IPS DF 6.9 (cell line): ENCODE data around the gene FBLN2.
"Not testable (repeated sequence)": the region's sequence is repeated elsewhere in the genome, so short reads cannot be mapped to it uniquely, and the experiment has no call there.

Source experiments
- DNase-seq: peaks from one replicate; pipeline ENCODE4 v3.0.0-alpha.2; 2013; ENCODE audit warnings: low read depth, low spot score
- H3K27ac ChIP-seq: one replicate; pipeline ENCODE4 v1.5.1; 2013; ENCODE audit warnings: low read length, control low read depth
- H3K27me3 ChIP-seq: 2 replicates; pipeline ENCODE4 v1.6.1; 2013; ENCODE audit warnings: mild to moderate bottlenecking, low read length; ENCODE audit not compliant: control insufficient read depth, insufficient read depth
- H3K36me3 ChIP-seq: 2 replicates; pipeline ENCODE4 v1.6.1; 2013; ENCODE audit warnings: low read length; ENCODE audit not compliant: control insufficient read depth, insufficient read depth
- H3K4me1 ChIP-seq: 2 replicates; pipeline ENCODE4 v1.6.1; 2013; ENCODE audit warnings: low read length; ENCODE audit not compliant: control insufficient read depth, insufficient read depth
- H3K4me3 ChIP-seq: 2 replicates; pipeline ENCODE4 v1.5.1; 2013; ENCODE audit warnings: mild to moderate bottlenecking, low read length
- H3K9me3 ChIP-seq: 2 replicates; pipeline ENCODE4 v1.6.1; 2013; ENCODE audit warnings: low read length, inconsistent platforms; ENCODE audit not compliant: control insufficient read depth, insufficient read depth
- WGBS: extraction: QIAGEN DNeasy Blood & Tissue Kit; methylation state at CpG from one replicate; pipeline ENCODE4 v1.1.7; 2013; ENCODE audit warnings: mixed read lengths, missing lambda C conversion rate; ENCODE audit not compliant: insufficient read length, insufficient coverage; 5-methylcytosine and 5-hydroxymethylcytosine counted together

The FBLN2 gene

DNA sequence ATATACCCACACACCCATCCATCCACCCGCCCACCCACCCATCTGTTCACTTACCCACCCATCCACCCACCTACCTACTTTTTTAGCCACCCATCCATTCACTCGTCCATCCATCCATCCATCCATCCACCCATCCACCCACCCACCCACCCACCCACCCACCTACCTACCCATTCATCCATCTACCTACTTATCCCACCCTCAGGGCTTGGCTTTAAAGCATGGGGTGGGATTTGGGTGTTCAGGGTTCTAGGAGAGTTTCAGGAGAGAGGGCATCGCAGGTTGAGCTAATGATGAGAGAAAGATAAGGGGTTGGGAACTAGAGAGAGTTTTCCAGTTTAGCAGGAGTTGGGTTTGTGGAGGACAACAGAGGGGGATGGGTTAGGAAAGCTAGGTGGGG lies 9.7 kb downstream of the FBLN2 start:
- no peaks in the 10 kb centered on the region for H3K9me3 ChIP-seq
- H3K27me3 ChIP-seq = no peaks in the 10 kb centered on the region
- no CpG with 5 or more reads among the region's 3 CpGs for WGBS
- no peak overlapping the region for H3K27ac ChIP-seq
- no peaks in the 10 kb centered on the region; the same call in 1 of the 2 replicates for H3K36me3 ChIP-seq
- DNase-seq = no peak
- H3K4me1 ChIP-seq = peaks cover 7% of the 10 kb centered on the region; the same call in 1 of the 2 replicates
- no peak overlapping the region for H3K4me3 ChIP-seq

GRCh38 chr3:13559764-13560525 lies 11.0 kb downstream of the FBLN2 start:
- H3K4me1 ChIP-seq = peaks cover 8% of the 10 kb centered on the region; the same call in 1 of the 2 replicates
- no peak for DNase-seq
- H3K27ac ChIP-seq = no peak overlapping the region
- no CpG with 5 or more reads among the region's 12 CpGs for WGBS
- H3K4me3 ChIP-seq = no peak overlapping the region
- no peaks in the 10 kb centered on the region for H3K9me3 ChIP-seq
- no peaks in the 10 kb centered on the region for H3K36me3 ChIP-seq
- no peaks in the 10 kb centered on the region for H3K27me3 ChIP-seq

DNA sequence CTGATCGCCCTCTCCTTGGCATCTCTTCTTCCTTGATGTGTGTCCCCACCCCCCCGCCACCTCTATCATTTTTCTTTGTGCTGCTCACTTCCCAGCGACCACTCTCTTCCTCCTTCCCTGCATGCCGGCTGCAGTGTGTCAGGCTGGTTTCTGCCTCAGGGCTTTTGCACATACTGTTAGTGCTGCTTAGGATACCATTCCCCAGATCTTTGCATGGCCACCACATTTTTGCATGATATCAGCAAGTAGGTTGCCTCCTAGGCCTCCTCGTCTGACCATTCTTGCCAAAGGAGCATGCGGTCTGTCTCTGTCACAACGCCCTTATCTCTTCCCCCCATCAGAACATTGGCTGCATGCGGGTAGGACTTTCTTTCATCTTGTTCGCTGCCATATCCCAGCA lies 12.5 kb downstream of the FBLN2 start:
- Histone ChIP-seq H3K36me3 (no peaks in the 10 kb centered on the region), H3K4me1 (peaks cover 5% of the 10 kb centered on the region; the same call in 1 of the 2 replicates), H3K9me3 (no peaks in the 10 kb centered on the region), H3K27me3 (no peaks in the 10 kb centered on the region), H3K4me3 (no peak overlapping the region), H3K27ac (no peak overlapping the region)
- no peak for DNase-seq
- WGBS = no CpG with 5 or more reads among the region's 9 CpGs

DNA sequence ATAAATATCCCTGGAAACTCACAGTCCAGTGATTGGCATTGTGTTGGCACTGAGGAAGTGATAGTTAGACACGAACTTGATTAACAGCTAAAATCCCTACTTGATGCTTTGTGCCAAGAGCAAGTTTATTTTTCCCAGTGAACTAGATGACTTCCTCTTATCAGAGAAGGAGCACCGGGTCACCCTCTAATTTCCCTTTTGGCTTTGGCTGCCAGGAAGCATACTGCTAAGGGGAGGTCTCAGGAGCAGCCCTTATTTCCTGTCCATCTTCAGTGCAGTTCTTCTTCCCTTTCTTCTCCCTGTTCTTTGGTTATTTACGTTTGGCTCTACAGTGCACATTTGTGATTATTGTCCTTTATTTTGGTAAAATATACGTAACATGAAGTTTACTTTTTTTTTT lies 13.0 kb downstream of the FBLN2 start:
- no peaks in the 10 kb centered on the region for H3K9me3 ChIP-seq
- peaks cover 2% of the 10 kb centered on the region; the same call in 1 of the 2 replicates for H3K4me1 ChIP-seq
- no peaks in the 10 kb centered on the region for H3K36me3 ChIP-seq
- H3K27ac ChIP-seq = no peak overlapping the region
- no peak for DNase-seq
- H3K4me3 ChIP-seq = no peak overlapping the region
- no peaks in the 10 kb centered on the region for H3K27me3 ChIP-seq
- WGBS = no CpG with 5 or more reads among the region's 4 CpGs

GRCh38 chr3:13562421-13562820 lies 13.5 kb downstream of the FBLN2 start:
- H3K27ac ChIP-seq, H3K36me3 ChIP-seq: not testable (repeated sequence)
- WGBS = no CpG with 5 or more reads among the region's 9 CpGs

GRCh38 chr3:13563321-13563720 lies 14.4 kb downstream of the FBLN2 start:
- Histone ChIP-seq H3K4me1 (0 out of 2 replicates have a peak, but pooled peaks cover 1% of the 10 kb centered on the region), H3K36me3 (no peaks in the 10 kb centered on the region), H3K9me3 (no peaks in the 10 kb centered on the region), H3K27me3 (no peaks in the 10 kb centered on the region), H3K27ac (no peak overlapping the region), H3K4me3 (no peak overlapping the region)
- no peak for DNase-seq
- WGBS = no CpG with 5 or more reads among the region's 10 CpGs

More at GRCh38 chr3:13562421-13562820, 13.5 kb downstream of the FBLN2 start:
- H3K4me3 ChIP-seq, DNase-seq, H3K4me1 ChIP-seq, H3K9me3 ChIP-seq, H3K27me3 ChIP-seq: not testable (repeated sequence)

GRCh38 chr3:13563911-13564310 lies 15.0 kb downstream of the FBLN2 start:
- Histone ChIP-seq H3K4me1 (0 out of 2 replicates have a peak, but pooled peaks cover 1% of the 10 kb centered on the region), H3K36me3 (no peaks in the 10 kb centered on the region), H3K9me3 (no peaks in the 10 kb centered on the region), H3K27me3 (no peaks in the 10 kb centered on the region), H3K27ac (no peak overlapping the region), H3K4me3 (no peak overlapping the region)
- no peak for DNase-seq
- no CpG with 5 or more reads among the region's 5 CpGs for WGBS

GRCh38 chr3:13564751-13565560 lies 16.0 kb downstream of the FBLN2 start:
- H3K4me1 ChIP-seq = 0 out of 2 replicates have a peak, but pooled peaks cover 1% of the 10 kb centered on the region
- H3K27ac ChIP-seq = no peak overlapping the region
- H3K27me3 ChIP-seq = no peaks in the 10 kb centered on the region
- no peak overlapping the region for H3K4me3 ChIP-seq
- H3K36me3 ChIP-seq = no peaks in the 10 kb centered on the region
- no peak for DNase-seq
- no peaks in the 10 kb centered on the region for H3K9me3 ChIP-seq
- WGBS = no CpG with 5 or more reads among the region's 14 CpGs

- no CpG with 5 or more reads among the region's 17 CpGs for WGBS
- Histone ChIP-seq H3K36me3 (no peaks in the 10 kb centered on the region; the same call in 1 of the 2 replicates), H3K9me3 (no peaks in the 10 kb centered on the region), H3K4me1 (0 out of 2 replicates have a peak, but pooled peaks cover 1% of the 10 kb centered on the region), H3K27ac (no peak overlapping the region), H3K27me3 (no peaks in the 10 kb centered on the region), H3K4me3 (no peak overlapping the region)
- DNase-seq = no peak
These were observed 16.9 kb downstream of the FBLN2 start for GRCh38 chr3:13565581-13566452.

- no peak for DNase-seq
- Histone ChIP-seq H3K36me3 (peaks cover 4% of the 10 kb centered on the region; the same call in 1 of the 2 replicates), H3K4me1 (0 out of 2 replicates have a peak, but pooled peaks cover 1% of the 10 kb centered on the region), H3K9me3 (no peaks in the 10 kb centered on the region), H3K27me3 (no peaks in the 10 kb centered on the region), H3K27ac (no peak overlapping the region), H3K4me3 (no peak overlapping the region)
- no CpG with 5 or more reads among the region's 5 CpGs for WGBS
These were observed 17.5 kb downstream of the FBLN2 start for GRCh38 chr3:13566453-13566748.
